ENCODE measurements around the gene AMDHD2.
"Not testable (repeated sequence)": the region's sequence is repeated elsewhere in the genome, so short reads cannot be mapped to it uniquely, and the experiment has no call there.

The AMDHD2 gene

GRCh38 chr16:2475413-2476344 is 44.5 kb upstream of the AMDHD2 start:
- H3K36me3 ChIP-seq (ENCODE audit: control insufficient read depth, insufficient read depth, low read length): no peaks in the 10 kb centered on the region
- no peaks in the 10 kb centered on the region for H3K9me3 ChIP-seq (ENCODE audit: control insufficient read depth, low read length)
- peaks cover 22% of the 10 kb centered on the region for H3K27me3 ChIP-seq (replicated peaks; ENCODE audit: control insufficient read depth, insufficient read depth, low read length, poor library complexity, severe bottlenecking)
- no peak overlapping the region for H3K27ac ChIP-seq (ENCODE audit: insufficient read depth, low read length, poor library complexity, severe bottlenecking)
- peaks cover 31% of the 10 kb centered on the region for H3K4me1 ChIP-seq (ENCODE audit: control insufficient read depth, insufficient read depth, low read length, poor library complexity, severe bottlenecking)
- peak in 1 of 3 donors; percentile 8 for DNase-seq
- peak overlapping the region; percentile 46 for H3K4me3 ChIP-seq (ENCODE audit: insufficient read depth, low read depth, low read length, poor library complexity, severe bottlenecking)

GRCh38 chr16:2476345-2476720 is 43.8 kb upstream of the AMDHD2 start:
- no peak overlapping the region for H3K4me3 ChIP-seq (ENCODE audit: insufficient read depth, low read depth, low read length, poor library complexity, severe bottlenecking)
- no peak overlapping the region for H3K27ac ChIP-seq (ENCODE audit: insufficient read depth, low read length, poor library complexity, severe bottlenecking)
- H3K27me3 ChIP-seq (replicated peaks; ENCODE audit: control insufficient read depth, insufficient read depth, low read length, poor library complexity, severe bottlenecking): peaks cover 16% of the 10 kb centered on the region
- no peaks in the 10 kb centered on the region for H3K36me3 ChIP-seq (ENCODE audit: control insufficient read depth, insufficient read depth, low read length)
- no peaks in the 10 kb centered on the region for H3K9me3 ChIP-seq (ENCODE audit: control insufficient read depth, low read length)
- DNase-seq: no peak
- H3K4me1 ChIP-seq (ENCODE audit: control insufficient read depth, insufficient read depth, low read length, poor library complexity, severe bottlenecking): peaks cover 25% of the 10 kb centered on the region

DNA sequence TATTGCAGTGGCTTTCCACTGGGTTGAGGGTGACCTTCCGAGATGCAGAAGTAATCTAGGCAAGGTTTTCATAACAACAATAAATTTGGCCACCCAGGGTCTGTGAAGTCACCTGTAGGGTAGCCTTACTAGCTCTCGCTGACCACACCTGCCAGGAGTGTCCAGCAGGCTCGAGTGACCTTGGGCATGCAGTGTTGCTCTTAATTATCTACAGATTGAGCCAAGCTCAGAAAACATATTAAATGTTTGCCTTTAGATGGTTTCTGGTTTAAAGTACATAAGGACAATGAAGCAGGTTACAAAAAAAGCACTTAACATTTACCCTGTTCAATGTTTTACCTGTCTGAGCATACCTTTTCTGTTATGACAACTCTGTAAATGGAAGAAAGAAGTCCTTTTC is 43.4 kb upstream of the AMDHD2 start:
- DNase-seq: no peak
- H3K36me3 ChIP-seq (ENCODE audit: control insufficient read depth, insufficient read depth, low read length): no peaks in the 10 kb centered on the region
- no peaks in the 10 kb centered on the region for H3K9me3 ChIP-seq (ENCODE audit: control insufficient read depth, low read length)
- H3K4me3 ChIP-seq (ENCODE audit: insufficient read depth, low read depth, low read length, poor library complexity, severe bottlenecking): no peak overlapping the region
- H3K27me3 ChIP-seq (replicated peaks; ENCODE audit: control insufficient read depth, insufficient read depth, low read length, poor library complexity, severe bottlenecking): peaks cover 11% of the 10 kb centered on the region
- H3K4me1 ChIP-seq (ENCODE audit: control insufficient read depth, insufficient read depth, low read length, poor library complexity, severe bottlenecking): peaks cover 21% of the 10 kb centered on the region
- no peak overlapping the region for H3K27ac ChIP-seq (ENCODE audit: insufficient read depth, low read length, poor library complexity, severe bottlenecking)

- DNase-seq: no peak
These were observed 42.8 kb upstream of the AMDHD2 start for GRCh38 chr16:2477327-2477726.

DNA sequence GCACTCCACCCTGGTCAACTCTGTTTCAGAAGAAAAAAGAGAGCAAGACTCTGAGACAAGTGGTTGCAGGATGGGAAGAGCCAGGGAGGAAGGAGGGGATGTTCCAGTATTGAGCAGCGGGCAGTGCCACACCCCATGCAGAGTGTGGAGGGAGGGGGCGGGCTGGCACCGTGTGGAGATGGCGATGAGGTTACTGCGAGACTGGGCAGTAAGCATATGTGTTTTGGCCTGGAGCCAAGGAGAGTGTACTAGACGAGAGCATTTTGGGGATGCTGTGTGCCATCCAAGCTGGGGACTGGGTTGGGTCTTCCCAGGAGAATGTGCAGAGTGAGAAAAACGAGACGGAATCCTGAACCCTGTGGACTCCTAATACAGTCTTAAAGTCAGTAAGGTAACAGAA is 41.9 kb upstream of the AMDHD2 start:
- no peak for DNase-seq
- H3K36me3 ChIP-seq (ENCODE audit: control insufficient read depth, insufficient read depth, low read length): no peaks in the 10 kb centered on the region

More at GRCh38 chr16:2477327-2477726, 42.8 kb upstream of the AMDHD2 start:
- Histone ChIP-seq H3K4me1 (ENCODE audit: control insufficient read depth, insufficient read depth, low read length, poor library complexity, severe bottlenecking) (peaks cover 17% of the 10 kb centered on the region), H3K36me3 (ENCODE audit: control insufficient read depth, insufficient read depth, low read length) (no peaks in the 10 kb centered on the region), H3K27me3 (replicated peaks; ENCODE audit: control insufficient read depth, insufficient read depth, low read length, poor library complexity, severe bottlenecking) (peaks cover 6% of the 10 kb centered on the region), H3K9me3 (ENCODE audit: control insufficient read depth, low read length) (no peaks in the 10 kb centered on the region), H3K27ac (ENCODE audit: insufficient read depth, low read length, poor library complexity, severe bottlenecking) (no peak overlapping the region), H3K4me3 (ENCODE audit: insufficient read depth, low read depth, low read length, poor library complexity, severe bottlenecking) (no peak overlapping the region)

DNA sequence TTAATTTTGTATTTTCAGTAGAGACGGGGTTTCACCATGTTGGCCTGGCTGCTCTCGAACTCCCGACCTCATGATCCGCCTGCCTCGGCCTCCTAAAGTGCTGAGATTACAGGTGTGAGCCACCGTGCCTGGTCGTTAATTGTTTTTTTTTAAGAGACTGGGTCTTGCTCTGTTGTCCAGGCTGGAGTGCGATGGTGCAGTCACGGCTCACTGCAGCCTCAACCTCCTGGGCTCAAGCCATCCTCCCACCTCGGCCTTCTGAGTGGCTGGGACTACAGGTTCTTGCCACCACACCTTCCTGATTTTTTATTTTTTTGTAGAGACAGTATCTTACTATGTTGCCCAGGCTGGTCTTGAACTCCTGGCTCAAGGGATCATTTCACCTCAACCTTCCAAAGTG is 40.2 kb upstream of the AMDHD2 start:
- H3K27ac ChIP-seq (ENCODE audit: insufficient read depth, low read length, poor library complexity, severe bottlenecking); H3K36me3 ChIP-seq (ENCODE audit: control insufficient read depth, insufficient read depth, low read length); DNase-seq; H3K4me1 ChIP-seq (ENCODE audit: control insufficient read depth, insufficient read depth, low read length, poor library complexity, severe bottlenecking); H3K27me3 ChIP-seq (replicated peaks; ENCODE audit: control insufficient read depth, insufficient read depth, low read length, poor library complexity, severe bottlenecking); H3K9me3 ChIP-seq (ENCODE audit: control insufficient read depth, low read length); H3K4me3 ChIP-seq (ENCODE audit: insufficient read depth, low read depth, low read length, poor library complexity, severe bottlenecking): not testable (repeated sequence)

More for the DNA sequence above, 41.9 kb upstream of the AMDHD2 start:
- no peak overlapping the region for H3K27ac ChIP-seq (ENCODE audit: insufficient read depth, low read length, poor library complexity, severe bottlenecking)
- H3K27me3 ChIP-seq (replicated peaks; ENCODE audit: control insufficient read depth, insufficient read depth, low read length, poor library complexity, severe bottlenecking): no peaks in the 10 kb centered on the region
- no peak overlapping the region for H3K4me3 ChIP-seq (ENCODE audit: insufficient read depth, low read depth, low read length, poor library complexity, severe bottlenecking)
- H3K4me1 ChIP-seq (ENCODE audit: control insufficient read depth, insufficient read depth, low read length, poor library complexity, severe bottlenecking): peaks cover 15% of the 10 kb centered on the region
- no peaks in the 10 kb centered on the region for H3K9me3 ChIP-seq (ENCODE audit: control insufficient read depth, low read length)

GRCh38 chr16:2480948-2481347 is 39.2 kb upstream of the AMDHD2 start:
- Histone ChIP-seq H3K27me3 (replicated peaks; ENCODE audit: control insufficient read depth, insufficient read depth, low read length, poor library complexity, severe bottlenecking) (no peaks in the 10 kb centered on the region), H3K27ac (ENCODE audit: insufficient read depth, low read length, poor library complexity, severe bottlenecking) (no peak overlapping the region), H3K36me3 (ENCODE audit: control insufficient read depth, insufficient read depth, low read length) (no peaks in the 10 kb centered on the region), H3K4me3 (ENCODE audit: insufficient read depth, low read depth, low read length, poor library complexity, severe bottlenecking) (no peak overlapping the region), H3K4me1 (ENCODE audit: control insufficient read depth, insufficient read depth, low read length, poor library complexity, severe bottlenecking) (peaks cover under 1% of the 10 kb centered on the region), H3K9me3 (ENCODE audit: control insufficient read depth, low read length) (no peaks in the 10 kb centered on the region)
- no peak for DNase-seq

GRCh38 chr16:2481676-2482075 is 38.5 kb upstream of the AMDHD2 start:
- Histone ChIP-seq H3K9me3 (ENCODE audit: control insufficient read depth, low read length) (no peaks in the 10 kb centered on the region), H3K27me3 (replicated peaks; ENCODE audit: control insufficient read depth, insufficient read depth, low read length, poor library complexity, severe bottlenecking) (no peaks in the 10 kb centered on the region), H3K4me3 (ENCODE audit: insufficient read depth, low read depth, low read length, poor library complexity, severe bottlenecking) (no peak overlapping the region), H3K27ac (ENCODE audit: insufficient read depth, low read length, poor library complexity, severe bottlenecking) (no peak overlapping the region), H3K36me3 (ENCODE audit: control insufficient read depth, insufficient read depth, low read length) (no peaks in the 10 kb centered on the region), H3K4me1 (ENCODE audit: control insufficient read depth, insufficient read depth, low read length, poor library complexity, severe bottlenecking) (peaks cover 2% of the 10 kb centered on the region)
- no peak for DNase-seq

GRCh38 chr16:2482249-2482648 is 37.9 kb upstream of the AMDHD2 start:
- H3K27me3 ChIP-seq (replicated peaks; ENCODE audit: control insufficient read depth, insufficient read depth, low read length, poor library complexity, severe bottlenecking): no peaks in the 10 kb centered on the region
- no peaks in the 10 kb centered on the region for H3K36me3 ChIP-seq (ENCODE audit: control insufficient read depth, insufficient read depth, low read length)
- DNase-seq: no peak
- peaks cover 8% of the 10 kb centered on the region for H3K4me1 ChIP-seq (ENCODE audit: control insufficient read depth, insufficient read depth, low read length, poor library complexity, severe bottlenecking)
- no peaks in the 10 kb centered on the region for H3K9me3 ChIP-seq (ENCODE audit: control insufficient read depth, low read length)
- no peak overlapping the region for H3K27ac ChIP-seq (ENCODE audit: insufficient read depth, low read length, poor library complexity, severe bottlenecking)
- no peak overlapping the region for H3K4me3 ChIP-seq (ENCODE audit: insufficient read depth, low read depth, low read length, poor library complexity, severe bottlenecking)

GRCh38 chr16:2482708-2483534 is 37.2 kb upstream of the AMDHD2 start:
- H3K4me3 ChIP-seq (ENCODE audit: insufficient read depth, low read depth, low read length, poor library complexity, severe bottlenecking): no peak overlapping the region

More at GRCh38 chr16:2482708-2483534, 37.2 kb upstream of the AMDHD2 start:
- Histone ChIP-seq H3K27ac (ENCODE audit: insufficient read depth, low read length, poor library complexity, severe bottlenecking) (no peak overlapping the region), H3K36me3 (ENCODE audit: control insufficient read depth, insufficient read depth, low read length) (no peaks in the 10 kb centered on the region), H3K4me1 (ENCODE audit: control insufficient read depth, insufficient read depth, low read length, poor library complexity, severe bottlenecking) (peaks cover 10% of the 10 kb centered on the region), H3K9me3 (ENCODE audit: control insufficient read depth, low read length) (no peaks in the 10 kb centered on the region), H3K27me3 (replicated peaks; ENCODE audit: control insufficient read depth, insufficient read depth, low read length, poor library complexity, severe bottlenecking) (no peaks in the 10 kb centered on the region)
- DNase-seq: no peak
